ENCODE data around the gene RBM38. TPM values are rescaled to one million over a fixed set of nuclear protein-coding genes. Genes with fewer than 3 reads are reported as not detected.

RBM38 gene
- total and polyA plus RNA-seq, 2 of the 4 experiments (the other 2 are of a cell fraction): 5.2 to 11.9 TPM

- H3K36me3 ChIP-seq (ENCODE audit: control insufficient read depth, insufficient read depth, low read length): no peaks in the 10 kb centered on the region
- ChIA-PET CTCF (interaction anchor here (0.5 to 0.6 kb wide), 2 partner anchors 35 to 179 kb away, joined by 3 read pairs; no protein-coding TSS in a partner anchor), POLR2A (ENCODE audit: unreplicated experiment) (no interaction called here)
- no peak overlapping the region for H4K8ac ChIP-seq (ENCODE audit: low read depth in 2 of 2, low read length in 2 of 2)
- DNase-seq (peak; percentile 28), ATAC-seq (ENCODE audit: low read depth) (peak; percentile 72)
- intact Hi-C loops (cut with micrococcal nuclease): no loop called here
- no peak overlapping the region for H3K4ac ChIP-seq (ENCODE audit: low read depth, low read length)
- H4K5ac ChIP-seq (ENCODE audit: low read depth, low read length): no peak overlapping the region
- no peak overlapping the region for H3K9ac ChIP-seq (ENCODE audit: low read depth, low read length)
- H2BK120ac ChIP-seq (ENCODE audit: low read depth, low read length): no peak overlapping the region
- H4K91ac ChIP-seq (ENCODE audit: insufficient read depth, low read depth, low read length): no peak overlapping the region
- H2AFZ ChIP-seq (replicated peaks; ENCODE audit: low read length, poor library complexity): no peak overlapping the region
- BruUV-seq (replicated peaks): no TSS peak
- no peak overlapping the region for H3K56ac ChIP-seq (ENCODE audit: extremely low read depth, insufficient read depth, low read length)
- peaks cover 5% of the 10 kb centered on the region; the same call in 1 of the 2 replicates for H3K4me1 ChIP-seq (ENCODE audit: control insufficient read depth, insufficient read depth, low read length)
- no peak overlapping the region for H2BK5ac ChIP-seq (ENCODE audit: low read depth, low read length, poor library complexity, severe bottlenecking)
- peaks cover 4% of the 10 kb centered on the region; the same call in 1 of the 2 replicates for H3K27me3 ChIP-seq (ENCODE audit: control insufficient read depth, insufficient read depth, low read length)
- no peak overlapping the region for H3K27ac ChIP-seq (ENCODE audit: insufficient read depth, low read length)
- dilution Hi-C loops (cut with HindIII; ENCODE audit: low sequenced_read_pairs, unreplicated experiment): no loop called here
- no peak overlapping the region for H2BK15ac ChIP-seq (ENCODE audit: low read depth, low read length)
- H3K14ac ChIP-seq (replicated peaks; ENCODE audit: low read depth, low read length): no peak overlapping the region
- no peak overlapping the region for H2AK5ac ChIP-seq (ENCODE audit: low read depth, low read length)
- H3K79me1 ChIP-seq (ENCODE audit: low read depth in 1 of 2, low read length in 2 of 2): no peaks in the 10 kb centered on the region
- no peaks in the 10 kb centered on the region for H3K9me3 ChIP-seq (ENCODE audit: control insufficient read depth, insufficient read depth, low read length)
- no peak overlapping the region for H3K4me3 ChIP-seq (ENCODE audit: insufficient read depth, low read depth, low read length)
- WGBS, 2 experiments (ENCODE audit: extremely low coverage in 2 of 2, insufficient read length in 1 of 2): 75% methylated on average over 2 of the region's 19 CpGs; no CpG with 5 or more reads in 1 of the 2 experiments
- H2AK9ac ChIP-seq (replicated peaks; ENCODE audit: low read depth, low read length, poor library complexity): peak overlapping the region; percentile 51
- no peak overlapping the region for H3K23ac ChIP-seq (ENCODE audit: low read depth, low read length)
- H2BK20ac ChIP-seq (ENCODE audit: low read depth, low read length): no peak overlapping the region
- H4K20me1 ChIP-seq (ENCODE audit: insufficient read depth, low read length): no peaks in the 10 kb centered on the region
- in situ Hi-C loops (cut with MboI; ENCODE audit: low sequenced_read_pairs): no loop called here
- no peak overlapping the region for H3K18ac ChIP-seq (ENCODE audit: low read depth, low read length)
- no peaks in the 10 kb centered on the region; the same call in 1 of the 2 replicates for H3K9me1 ChIP-seq (ENCODE audit: insufficient read depth, low read length)
- H3K4me2 ChIP-seq (ENCODE audit: low read depth, low read length): no peak overlapping the region
- TF ChIP-seq RAD21 (IDR thresholded peaks at IDR 0.05; ENCODE audit: low read length): no peak
- peak; percentile 57; the same call in 1 of the 2 replicates for TF ChIP-seq MAZ (IDR thresholded peaks at IDR 0.05; ENCODE audit: borderline replicate concordance, low read depth, low read length)
- no peak for TF ChIP-seq CHD1 (IDR thresholded peaks at IDR 0.05; ENCODE audit: low read depth, low read length)
- no peak for TF ChIP-seq MAFK (IDR thresholded peaks at IDR 0.05; ENCODE audit: low read depth, low read length)
- no peak for TF ChIP-seq BHLHE40 (IDR thresholded peaks at IDR 0.05; ENCODE audit: low read depth, low read length)
- no peak for TF ChIP-seq MXI1 (IDR thresholded peaks at IDR 0.05; ENCODE audit: borderline replicate concordance, low read depth, low read length)
- TF ChIP-seq USF2 (IDR thresholded peaks at IDR 0.05; ENCODE audit: low read depth, low read length): no peak
- TF ChIP-seq RFX5 (IDR thresholded peaks at IDR 0.05; ENCODE audit: low read depth, low read length): no peak
- no peak for TF ChIP-seq POLR2A (IDR thresholded peaks at IDR 0.05; ENCODE audit: low read depth, low read length)
- TF ChIP-seq, protein P1, sequence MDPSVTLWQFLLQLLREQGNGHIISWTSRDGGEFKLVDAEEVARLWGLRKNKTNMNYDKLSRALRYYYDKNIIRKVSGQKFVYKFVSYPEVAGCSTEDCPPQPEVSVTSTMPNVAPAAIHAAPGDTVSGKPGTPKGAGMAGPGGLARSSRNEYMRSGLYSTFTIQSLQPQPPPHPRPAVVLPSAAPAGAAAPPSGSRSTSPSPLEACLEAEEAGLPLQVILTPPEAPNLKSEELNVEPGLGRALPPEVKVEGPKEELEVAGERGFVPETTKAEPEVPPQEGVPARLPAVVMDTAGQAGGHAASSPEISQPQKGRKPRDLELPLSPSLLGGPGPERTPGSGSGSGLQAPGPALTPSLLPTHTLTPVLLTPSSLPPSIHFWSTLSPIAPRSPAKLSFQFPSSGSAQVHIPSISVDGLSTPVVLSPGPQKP (IDR thresholded peaks at IDR 0.05; ENCODE audit: borderline replicate concordance, low read depth, low read length): no peak
- TF ChIP-seq CEBPB (IDR thresholded peaks at IDR 0.05; ENCODE audit: low read depth, low read length): no peak
- no peak for TF ChIP-seq SMC3 (IDR thresholded peaks at IDR 0.05; ENCODE audit: low read depth, low read length)
- TF ChIP-seq RCOR1 (IDR thresholded peaks at IDR 0.05; ENCODE audit: insufficient replicate concordance, low read length): no peak
- peak; percentile 60; the same call in 1 of the 2 replicates for TF ChIP-seq NFE2L2 (IDR thresholded peaks at IDR 0.05; ENCODE audit: low read depth, low read length)
- TF ChIP-seq, protein P2, sequence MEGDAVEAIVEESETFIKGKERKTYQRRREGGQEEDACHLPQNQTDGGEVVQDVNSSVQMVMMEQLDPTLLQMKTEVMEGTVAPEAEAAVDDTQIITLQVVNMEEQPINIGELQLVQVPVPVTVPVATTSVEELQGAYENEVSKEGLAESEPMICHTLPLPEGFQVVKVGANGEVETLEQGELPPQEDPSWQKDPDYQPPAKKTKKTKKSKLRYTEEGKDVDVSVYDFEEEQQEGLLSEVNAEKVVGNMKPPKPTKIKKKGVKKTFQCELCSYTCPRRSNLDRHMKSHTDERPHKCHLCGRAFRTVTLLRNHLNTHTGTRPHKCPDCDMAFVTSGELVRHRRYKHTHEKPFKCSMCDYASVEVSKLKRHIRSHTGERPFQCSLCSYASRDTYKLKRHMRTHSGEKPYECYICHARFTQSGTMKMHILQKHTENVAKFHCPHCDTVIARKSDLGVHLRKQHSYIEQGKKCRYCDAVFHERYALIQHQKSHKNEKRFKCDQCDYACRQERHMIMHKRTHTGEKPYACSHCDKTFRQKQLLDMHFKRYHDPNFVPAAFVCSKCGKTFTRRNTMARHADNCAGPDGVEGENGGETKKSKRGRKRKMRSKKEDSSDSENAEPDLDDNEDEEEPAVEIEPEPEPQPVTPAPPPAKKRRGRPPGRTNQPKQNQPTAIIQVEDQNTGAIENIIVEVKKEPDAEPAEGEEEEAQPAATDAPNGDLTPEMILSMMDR (conservative IDR thresholded peaks at IDR 0.05; ENCODE audit: low read depth, low read length): no peak
Observed at GRCh38 chr20:57414867-57415592, 23.8 kb downstream of the RBM38 start.

Data from IMR-90 (cell line).